HepG2 (cell line): ENCODE measurements around the gene FAM89B. TPM values are rescaled to one million over a fixed set of nuclear protein-coding genes. Genes with fewer than 3 reads are reported as not detected.

Source experiments
- DNMT3B ChIP-seq: conservative IDR thresholded peaks from 2 replicates; pipeline ENCODE4 v1.6.1; 2016; ENCODE audit warnings: missing biosample characterization, control low read depth
- ESRRA ChIP-seq: sonication (generic); formaldehyde crosslinking; IDR thresholded peaks from 2 replicates; pipeline ENCODE4 v1.5.1; 2020; ENCODE audit warnings: mild to moderate bottlenecking, low read depth, missing genetic modification reagents
- HDAC2 ChIP-seq: sonication (generic); formaldehyde crosslinking; IDR thresholded peaks from 2 replicates; pipeline ENCODE4 v1.4.0; 2020; ENCODE audit warnings: missing genetic modification reagents
- HNF4G ChIP-seq, 2 experiments: sonication (generic) in 1 of 2; formaldehyde crosslinking in 1 of 2; IDR thresholded peaks; 2 replicates each; pipeline versions ENCODE4 v1.4.0 to v1.6.1; 2011 to 2020; ENCODE audit warnings: borderline replicate concordance in 2 of 2, low read depth in 2 of 2, mild to moderate bottlenecking in 2 of 2, low read length in 1 of 2, missing genetic modification reagents in 1 of 2, moderate library complexity in 1 of 2
- HOXA3 ChIP-seq: sonication (generic); formaldehyde crosslinking; IDR thresholded peaks from 2 replicates; pipeline ENCODE4 v1.5.0; 2020; ENCODE audit warnings: missing genetic modification reagents
- MBD4 ChIP-seq: IDR thresholded peaks from 2 replicates; pipeline ENCODE4 v1.6.1; 2012; ENCODE audit warnings: low read length, inconsistent platforms, borderline replicate concordance
- NFIC ChIP-seq: IDR thresholded peaks from 2 replicates; pipeline ENCODE4 v1.6.1; 2012; ENCODE audit warnings: mild to moderate bottlenecking, low read length, inconsistent platforms
- PAF1 ChIP-seq: IDR thresholded peaks from 2 replicates; pipeline ENCODE4 v1.6.1; 2016; ENCODE audit warnings: missing genetic modification reagents, missing compliant biosample characterization
- PPARG ChIP-seq: conservative IDR thresholded peaks from 2 replicates; pipeline ENCODE4 v1.6.1; 2016; ENCODE audit warnings: missing biosample characterization, missing genetic modification reagents
- PRPF4 ChIP-seq: fragments of 200-400 bp; formaldehyde crosslinking; IDR thresholded peaks from 2 replicates; pipeline ENCODE4 v1.6.1; 2016; ENCODE audit warnings: low read length, low read depth; ENCODE audit not compliant: poor library complexity, severe bottlenecking
- RFX3 ChIP-seq: IDR thresholded peaks from 2 replicates; pipeline ENCODE4 v1.6.1; 2016; ENCODE audit warnings: missing biosample characterization, missing genetic modification reagents
- ZBTB21 ChIP-seq: sonication (generic); formaldehyde crosslinking; IDR thresholded peaks from 2 replicates; pipeline ENCODE4 v1.4.0; 2020; ENCODE audit warnings: missing genetic modification reagents
- ZFP36 ChIP-seq: fragments of 150-350 bp; IDR thresholded peaks from 2 replicates; pipeline ENCODE4 v1.6.1; 2018; ENCODE audit warnings: borderline replicate concordance, low read length, low read depth; ENCODE audit not compliant: partially characterized antibody
- ZNF160 ChIP-seq: sonication (generic); formaldehyde crosslinking; IDR thresholded peaks from 2 replicates; pipeline ENCODE4 v1.8.0; 2022; ENCODE audit warnings: mild to moderate bottlenecking, inconsistent platforms, missing genetic modification reagents
- ZNF24 ChIP-seq: fragments of 450-650 bp; IDR thresholded peaks from 2 replicates; pipeline ENCODE4 v1.6.1; 2017; ENCODE audit warnings: antibody characterized with exemption, mild to moderate bottlenecking
- ZNF280D ChIP-seq: sonication (generic); formaldehyde crosslinking; IDR thresholded peaks from 2 replicates; pipeline ENCODE4 v1.5.1; 2020; ENCODE audit warnings: mild to moderate bottlenecking, missing genetic modification reagents
- ZNF503 ChIP-seq: sonication (generic); formaldehyde crosslinking; IDR thresholded peaks from 2 replicates; pipeline ENCODE4 v1.4.0; 2020; ENCODE audit warnings: missing genetic modification reagents
- ZNF629 ChIP-seq: sonication (generic); formaldehyde crosslinking; conservative IDR thresholded peaks from 2 replicates; pipeline ENCODE4 v1.5.0; 2020; ENCODE audit warnings: missing genetic modification reagents
- ZNF704 ChIP-seq: sonication (generic); formaldehyde crosslinking; IDR thresholded peaks from 2 replicates; pipeline ENCODE4 v1.8.1; 2023; ENCODE audit warnings: mild to moderate bottlenecking, inconsistent platforms, moderate library complexity, missing genetic modification reagents, borderline replicate concordance
- ZSCAN29 ChIP-seq: sonication (generic); formaldehyde crosslinking; conservative IDR thresholded peaks from 2 replicates; pipeline ENCODE4 v1.4.0; 2020; ENCODE audit warnings: mild to moderate bottlenecking, missing genetic modification reagents
- polyA plus RNA-seq, 8 experiments: library from polyadenylated mRNA; depleted of rRNA in 3 of 8; stranded (reverse) in 7 of 8; unstranded in 1 of 8; fragments of >200 nt; fragmentation: Illumina TruSeq in 4 of 8; extraction: Trizol in 4 of 8; gene quantifications; 2 replicates each; pipeline versions ENCODE4 v1.2.1 to v1.2.3, GENCODE V29; 2011 to 2016; ENCODE audit warnings: low read depth in 4 of 8, missing spikeins in 1 of 8, mixed read lengths in 1 of 8; ENCODE audit not compliant: insufficient read depth in 1 of 8
- total RNA-seq, 5 experiments: library from RNA; depleted of rRNA; stranded (reverse); fragments of >200 nt; fragmentation: Illumina TruSeq; extraction: Trizol; gene quantifications; 2 replicates each; pipeline ENCODE4 v1.2.3, GENCODE V29; 2016; ENCODE audit warnings: low read depth in 1 of 5
- TF ChIP-seq, protein P1 (sequence below): sonication (generic); formaldehyde crosslinking; IDR thresholded peaks from 2 replicates; pipeline ENCODE4 v1.4.0; 2020; ENCODE audit warnings: low read depth, mild to moderate bottlenecking, missing genetic modification reagents

Gene FAM89B
- total and polyA plus RNA-seq, 2 of the 13 experiments (the other 11 are each of a cell fraction or from before 2014, with no cell fraction given) = 5.7 to 8.0 TPM

- TF ChIP-seq ZNF503 (CRISPR knock-in tag) = 0 out of 2 replicates have a peak, but pooled peaks have one; percentile 30
- no peak for TF ChIP-seq HNF4G (IDR thresholded peaks at IDR 0.05; ENCODE audit: borderline replicate concordance, low read depth, low read length)
- peak; percentile 56; the same call in 1 of the 2 replicates for TF ChIP-seq HNF4G (CRISPR knock-in tag; IDR thresholded peaks at IDR 0.05; ENCODE audit: borderline replicate concordance, low read depth)
- peak; percentile 64; the same call in 1 of the 2 replicates for TF ChIP-seq PPARG (CRISPR knock-in tag)
- TF ChIP-seq HDAC2 (CRISPR knock-in tag) = peak; percentile 99
- TF ChIP-seq ZNF704 (CRISPR knock-in tag) = peak; percentile 40; the same call in 1 of the 2 replicates
- TF ChIP-seq ESRRA = peak; percentile 75; the same call in 1 of the 2 replicates
- no peak for TF ChIP-seq DNMT3B
- peak; percentile 84 for TF ChIP-seq ZSCAN29
- no peak for TF ChIP-seq NFIC
- TF ChIP-seq ZBTB21 (CRISPR knock-in tag) = peak; percentile 91
- TF ChIP-seq HOXA3 (CRISPR knock-in tag) = peak; percentile 99
- no peak for TF ChIP-seq ZNF629 (CRISPR knock-in tag)
- TF ChIP-seq PAF1 = no peak
- no peak for TF ChIP-seq MBD4
- no peak for TF ChIP-seq ZFP36
- peak; percentile 50; the same call in 1 of the 2 replicates for TF ChIP-seq RFX3 (CRISPR knock-in tag)
- TF ChIP-seq ZNF24 = no peak
- TF ChIP-seq ZNF280D = no peak
- TF ChIP-seq, protein P1, sequence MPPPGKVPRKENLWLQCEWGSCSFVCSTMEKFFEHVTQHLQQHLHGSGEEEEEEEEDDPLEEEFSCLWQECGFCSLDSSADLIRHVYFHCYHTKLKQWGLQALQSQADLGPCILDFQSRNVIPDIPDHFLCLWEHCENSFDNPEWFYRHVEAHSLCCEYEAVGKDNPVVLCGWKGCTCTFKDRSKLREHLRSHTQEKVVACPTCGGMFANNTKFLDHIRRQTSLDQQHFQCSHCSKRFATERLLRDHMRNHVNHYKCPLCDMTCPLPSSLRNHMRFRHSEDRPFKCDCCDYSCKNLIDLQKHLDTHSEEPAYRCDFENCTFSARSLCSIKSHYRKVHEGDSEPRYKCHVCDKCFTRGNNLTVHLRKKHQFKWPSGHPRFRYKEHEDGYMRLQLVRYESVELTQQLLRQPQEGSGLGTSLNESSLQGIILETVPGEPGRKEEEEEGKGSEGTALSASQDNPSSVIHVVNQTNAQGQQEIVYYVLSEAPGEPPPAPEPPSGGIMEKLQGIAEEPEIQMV (CRISPR knock-in tag) = peak; percentile 84; the same call in 1 of the 2 replicates
- no peak for TF ChIP-seq PRPF4
- TF ChIP-seq ZNF160 (CRISPR knock-in tag) = no peak
Observed at GRCh38 chr11:65569973-65570918, 2.1 kb upstream of the FAM89B start, which contains the start of gene ZNRD2 (continued).
